ENCODE results near the gene AOPEP. TPM values are rescaled to one million over a fixed set of nuclear protein-coding genes. Genes with fewer than 3 reads are reported as not detected.

The AOPEP gene
- total RNA-seq, 1 donor from 2014 or later: 79.7 TPM

GRCh38 chr9:95074632-95075031 is 348.1 kb downstream of the AOPEP start:
- Histone ChIP-seq H3K4me1 (peaks cover 29% of the 10 kb centered on the region), H3K27ac (no peak overlapping the region), H3K4me3 (no peak overlapping the region), H3K27me3 (no peaks in the 10 kb centered on the region), H3K36me3 (peaks cover 7% of the 10 kb centered on the region), H3K9me3 (no peaks in the 10 kb centered on the region)
- TF ChIP-seq CTCF (IDR thresholded peaks at IDR 0.05): no peak
- peak; percentile 43 for ATAC-seq
- DNase-seq: peak; percentile 71
- intact Hi-C loops (cut with DNase I): no loop called here

GRCh38 chr9:95075700-95076099 is 349.2 kb downstream of the AOPEP start:
- H3K9me3 ChIP-seq: no peaks in the 10 kb centered on the region
- H3K27ac ChIP-seq: peak overlapping the region; percentile 18
- no peak for TF ChIP-seq CTCF (IDR thresholded peaks at IDR 0.05)
- ATAC-seq (no peak), DNase-seq (peak; percentile 29)
- H3K4me3 ChIP-seq: no peak overlapping the region
- H3K27me3 ChIP-seq: no peaks in the 10 kb centered on the region
- H3K36me3 ChIP-seq: peaks cover 11% of the 10 kb centered on the region
- H3K4me1 ChIP-seq: peaks cover 21% of the 10 kb centered on the region
- intact Hi-C loops (cut with DNase I): no loop called here

- H3K27me3 ChIP-seq: no peaks in the 10 kb centered on the region
- H3K4me1 ChIP-seq: peaks cover 17% of the 10 kb centered on the region
- no peak for TF ChIP-seq CTCF (IDR thresholded peaks at IDR 0.05)
- no peak for ATAC-seq
- H3K4me3 ChIP-seq: no peak overlapping the region
- intact Hi-C loops (cut with DNase I): no loop called here
- peak overlapping the region; percentile 68 for H3K27ac ChIP-seq
- H3K9me3 ChIP-seq: no peaks in the 10 kb centered on the region
- H3K36me3 ChIP-seq: peaks cover 21% of the 10 kb centered on the region
- DNase-seq: no peak
Observed at GRCh38 chr9:95076696-95077052, 350.2 kb downstream of the AOPEP start.

- peak; percentile 46 for DNase-seq
- peak; percentile 7 for TF ChIP-seq CTCF (IDR thresholded peaks at IDR 0.05)
- Histone ChIP-seq H3K9me3 (no peaks in the 10 kb centered on the region), H3K4me3 (no peak overlapping the region), H3K27me3 (no peaks in the 10 kb centered on the region), H3K4me1 (peaks cover 17% of the 10 kb centered on the region), H3K36me3 (peaks cover 26% of the 10 kb centered on the region), H3K27ac (peak overlapping the region; percentile 68)
- no peak for ATAC-seq
- intact Hi-C loops (cut with DNase I): no loop called here
Observed at GRCh38 chr9:95077053-95077765, 350.7 kb downstream of the AOPEP start.

- peaks cover 17% of the 10 kb centered on the region for H3K4me1 ChIP-seq
- no peaks in the 10 kb centered on the region for H3K9me3 ChIP-seq
- DNase-seq: peak; percentile 54
- peak overlapping the region; percentile 68 for H3K27ac ChIP-seq
- no peaks in the 10 kb centered on the region for H3K27me3 ChIP-seq
- intact Hi-C loops (cut with DNase I): no loop called here
- no peak overlapping the region for H3K4me3 ChIP-seq
- no peak for ATAC-seq
- TF ChIP-seq CTCF (IDR thresholded peaks at IDR 0.05): no peak
- peaks cover 32% of the 10 kb centered on the region for H3K36me3 ChIP-seq
Observed at GRCh38 chr9:95077766-95078370, 351.4 kb downstream of the AOPEP start.

Measured in upper lobe of right lung (tissue), 1 donor.